ENCODE results near the gene NSMCE4A. TPM values are rescaled to one million over a fixed set of nuclear protein-coding genes. Genes with fewer than 3 reads are reported as not detected.
"Not testable (repeated sequence)": the region's sequence is repeated elsewhere in the genome, so short reads cannot be mapped to it uniquely, and the experiment has no call there.

The NSMCE4A gene
- total RNA-seq, 1 donor from 2014 or later: 85.0 TPM

GRCh38 chr10:121976607-121977006 lies 1.6 kb upstream of the NSMCE4A start:
- H3K27me3 Mint-ChIP-seq (ENCODE audit: low read depth): no peaks in the 10 kb centered on the region
- TF ChIP-seq CTCF (conservative IDR thresholded peaks at IDR 0.05): no peak
- peak overlapping the region; percentile 77 for H3K4me3 Mint-ChIP-seq
- H3K36me3 Mint-ChIP-seq (ENCODE audit: low read depth): peaks cover 18% of the 10 kb centered on the region
- peaks cover 14% of the 10 kb centered on the region for H3K9me3 Mint-ChIP-seq
- DNase-seq (ENCODE audit: low read depth, low spot score): no peak
- no peak overlapping the region for H3K27ac Mint-ChIP-seq (ENCODE audit: unreplicated experiment)
- H3K4me1 Mint-ChIP-seq: peaks cover 18% of the 10 kb centered on the region

GRCh38 chr10:121975295-121976086 lies 474 bp upstream of the NSMCE4A start:
- TF ChIP-seq CTCF (conservative IDR thresholded peaks at IDR 0.05): no peak
- Mint-ChIP-seq H3K4me3 (peak overlapping the region; percentile 77), H3K36me3 (ENCODE audit: low read depth) (peaks cover 25% of the 10 kb centered on the region), H3K27me3 (ENCODE audit: low read depth) (no peaks in the 10 kb centered on the region), H3K27ac (ENCODE audit: unreplicated experiment) (peak overlapping the region; percentile 12), H3K4me1 (peaks cover 21% of the 10 kb centered on the region), H3K9me3 (peaks cover 8% of the 10 kb centered on the region)
- DNase-seq (ENCODE audit: low read depth, low spot score): no peak

- Mint-ChIP-seq H3K4me3 (peak overlapping the region; percentile 93), H3K4me1 (peaks cover 21% of the 10 kb centered on the region), H3K27ac (ENCODE audit: unreplicated experiment) (peak overlapping the region; percentile 43), H3K9me3 (peaks cover 8% of the 10 kb centered on the region), H3K36me3 (ENCODE audit: low read depth) (peaks cover 26% of the 10 kb centered on the region), H3K27me3 (ENCODE audit: low read depth) (no peaks in the 10 kb centered on the region)
- no peak for TF ChIP-seq CTCF (conservative IDR thresholded peaks at IDR 0.05)
- no peak for DNase-seq (ENCODE audit: low read depth, low spot score)
These were observed 940 bp downstream of the NSMCE4A start for GRCh38 chr10:121974019-121974534.

GRCh38 chr10:121969086-121969485 lies 5.9 kb downstream of the NSMCE4A start:
- H3K4me3 Mint-ChIP-seq; H3K9me3 Mint-ChIP-seq; DNase-seq (ENCODE audit: low read depth, low spot score); H3K27ac Mint-ChIP-seq (ENCODE audit: unreplicated experiment); H3K27me3 Mint-ChIP-seq (ENCODE audit: low read depth): not testable (repeated sequence)
- Mint-ChIP-seq H3K4me1 (peaks cover 19% of the 10 kb centered on the region), H3K36me3 (ENCODE audit: low read depth) (peaks cover 23% of the 10 kb centered on the region)

GRCh38 chr10:121965996-121966395 lies 9.0 kb downstream of the NSMCE4A start:
- TF ChIP-seq CTCF (conservative IDR thresholded peaks at IDR 0.05): no peak
- Mint-ChIP-seq H3K4me1 (no peaks in the 10 kb centered on the region), H3K27me3 (ENCODE audit: low read depth) (no peaks in the 10 kb centered on the region), H3K36me3 (ENCODE audit: low read depth) (peaks cover 23% of the 10 kb centered on the region), H3K9me3 (no peaks in the 10 kb centered on the region), H3K4me3 (no peak overlapping the region), H3K27ac (ENCODE audit: unreplicated experiment) (no peak overlapping the region)
- no peak for DNase-seq (ENCODE audit: low read depth, low spot score)

- no peaks in the 10 kb centered on the region for H3K4me1 Mint-ChIP-seq
These were observed 13.6 kb downstream of the NSMCE4A start for GRCh38 chr10:121961456-121961855.

More at GRCh38 chr10:121961456-121961855, 13.6 kb downstream of the NSMCE4A start:
- no peak for TF ChIP-seq CTCF (conservative IDR thresholded peaks at IDR 0.05)
- peaks cover 18% of the 10 kb centered on the region for H3K36me3 Mint-ChIP-seq (ENCODE audit: low read depth)
- H3K9me3 Mint-ChIP-seq: no peaks in the 10 kb centered on the region
- H3K27ac Mint-ChIP-seq (ENCODE audit: unreplicated experiment): no peak overlapping the region
- H3K27me3 Mint-ChIP-seq (ENCODE audit: low read depth): no peaks in the 10 kb centered on the region
- no peak overlapping the region for H3K4me3 Mint-ChIP-seq
- no peak for DNase-seq (ENCODE audit: low read depth, low spot score)

Data from neural crest cell (in vitro differentiated cells).